ENCODE measurements around the gene PDE10A. TPM values are rescaled to one million over a fixed set of nuclear protein-coding genes. Genes with fewer than 3 reads are reported as not detected.

PDE10A gene
- total RNA-seq, 2 experiments from 2014 or later, result not detected

DNA sequence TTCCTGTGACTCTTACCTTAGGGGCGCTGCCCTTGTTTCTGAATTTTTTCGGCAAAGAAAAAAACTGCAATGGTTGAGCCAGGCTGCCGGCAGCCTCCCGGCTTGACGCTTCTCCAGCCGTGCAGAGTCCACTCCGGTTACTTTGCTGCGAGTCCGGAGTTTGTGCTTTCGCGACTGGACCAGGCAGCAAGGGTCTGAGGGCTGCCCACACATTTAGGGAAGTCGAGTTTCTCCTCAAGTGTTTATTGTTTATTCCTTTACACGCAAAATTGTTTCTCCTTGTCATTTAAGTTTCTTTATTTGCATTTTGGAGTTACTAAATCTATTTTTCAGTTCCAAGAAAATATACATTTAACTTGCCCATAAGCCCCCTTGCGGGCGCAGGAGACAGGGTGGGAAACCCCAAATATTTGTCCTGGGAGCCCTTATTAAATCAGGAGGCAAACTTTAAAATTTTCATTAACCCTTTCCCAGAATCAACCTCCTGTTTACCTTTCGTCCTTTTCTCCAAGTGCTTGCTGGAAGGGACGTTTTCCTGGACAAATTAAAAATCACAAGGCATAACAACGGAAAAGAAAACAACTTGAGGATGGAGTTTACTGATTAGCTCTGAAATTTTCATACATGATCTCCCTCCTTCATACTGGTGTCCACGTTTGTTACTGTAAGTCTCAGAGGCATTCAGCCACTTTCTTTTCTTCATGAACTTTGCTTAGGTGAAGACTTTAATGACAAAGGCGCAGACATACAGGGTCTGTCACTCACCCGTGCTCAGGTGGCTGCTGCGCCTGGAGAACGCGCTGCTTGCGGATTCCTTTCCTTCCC is 1.7 kb upstream of the PDE10A start:
- no peak for ATAC-seq
- H3K27ac Mint-ChIP-seq, result no peak overlapping the region
- intact Hi-C loops (cut with micrococcal nuclease), result no loop called here

DNA sequence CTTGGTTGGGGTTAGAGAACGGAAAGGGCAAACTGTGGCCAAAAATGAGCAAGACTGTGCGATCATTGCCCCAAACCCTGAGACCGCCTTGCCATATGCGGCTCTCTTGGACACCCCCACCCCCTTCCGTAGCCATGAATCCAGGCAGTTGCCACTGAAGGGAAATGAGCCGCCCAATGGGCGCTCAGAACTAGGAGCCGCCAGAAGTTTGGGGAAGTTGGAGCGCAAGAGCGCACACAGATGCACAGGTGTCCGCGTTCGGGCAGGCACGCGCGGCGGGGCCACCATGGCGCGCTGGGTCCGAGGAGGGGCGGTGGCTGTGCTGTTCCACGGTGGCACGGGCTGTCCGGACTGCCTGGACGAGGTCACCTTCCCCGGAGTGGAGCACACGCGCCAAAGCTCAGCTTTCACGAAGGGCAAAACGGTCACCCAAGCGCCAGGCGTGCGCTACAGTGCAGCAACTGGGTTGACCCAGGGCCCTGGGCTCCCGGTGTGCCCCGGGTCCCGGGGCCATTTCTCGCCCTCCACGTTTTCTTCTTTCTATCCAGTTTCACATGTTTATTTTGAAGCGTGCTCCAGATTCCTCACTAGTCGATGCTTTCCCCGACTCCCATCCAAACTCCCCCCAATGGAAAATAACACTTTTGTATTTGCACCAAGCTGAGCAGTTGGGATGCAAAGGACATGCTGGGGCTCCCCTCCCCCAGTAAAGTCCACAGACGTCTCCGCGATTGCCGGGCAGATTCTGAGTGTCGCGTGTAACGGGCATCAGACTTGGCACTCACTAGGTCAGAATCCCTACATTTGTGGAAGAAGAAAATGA is 906 bp upstream of the PDE10A start:
- TF ChIP-seq, protein P1, sequence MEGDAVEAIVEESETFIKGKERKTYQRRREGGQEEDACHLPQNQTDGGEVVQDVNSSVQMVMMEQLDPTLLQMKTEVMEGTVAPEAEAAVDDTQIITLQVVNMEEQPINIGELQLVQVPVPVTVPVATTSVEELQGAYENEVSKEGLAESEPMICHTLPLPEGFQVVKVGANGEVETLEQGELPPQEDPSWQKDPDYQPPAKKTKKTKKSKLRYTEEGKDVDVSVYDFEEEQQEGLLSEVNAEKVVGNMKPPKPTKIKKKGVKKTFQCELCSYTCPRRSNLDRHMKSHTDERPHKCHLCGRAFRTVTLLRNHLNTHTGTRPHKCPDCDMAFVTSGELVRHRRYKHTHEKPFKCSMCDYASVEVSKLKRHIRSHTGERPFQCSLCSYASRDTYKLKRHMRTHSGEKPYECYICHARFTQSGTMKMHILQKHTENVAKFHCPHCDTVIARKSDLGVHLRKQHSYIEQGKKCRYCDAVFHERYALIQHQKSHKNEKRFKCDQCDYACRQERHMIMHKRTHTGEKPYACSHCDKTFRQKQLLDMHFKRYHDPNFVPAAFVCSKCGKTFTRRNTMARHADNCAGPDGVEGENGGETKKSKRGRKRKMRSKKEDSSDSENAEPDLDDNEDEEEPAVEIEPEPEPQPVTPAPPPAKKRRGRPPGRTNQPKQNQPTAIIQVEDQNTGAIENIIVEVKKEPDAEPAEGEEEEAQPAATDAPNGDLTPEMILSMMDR (IDR thresholded peaks at IDR 0.05), result no peak
- ChIA-PET POLR2A (no interaction called here), CTCF (no interaction called here)
- ATAC-seq, result no peak
- no peaks in the 10 kb centered on the region for H3K36me3 Mint-ChIP-seq (ENCODE audit: low read depth)
- intact Hi-C loops (cut with micrococcal nuclease), result no loop called here
- H3K9me3 Mint-ChIP-seq, result no peaks in the 10 kb centered on the region
- H3K27me3 Mint-ChIP-seq, result peaks cover 42% of the 10 kb centered on the region
- H3K4me1 Mint-ChIP-seq (ENCODE audit: low read depth), result peaks cover 5% of the 10 kb centered on the region
- no peak overlapping the region for H3K4me3 Mint-ChIP-seq
- DNase-seq, result no peak
- H3K27ac Mint-ChIP-seq, result no peak overlapping the region

More for the DNA sequence above, 1.7 kb upstream of the PDE10A start:
- POLR2A ChIA-PET, result no interaction called here
- DNase-seq, result no peak
- no peaks in the 10 kb centered on the region for H3K9me3 Mint-ChIP-seq
- H3K36me3 Mint-ChIP-seq (ENCODE audit: low read depth), result no peaks in the 10 kb centered on the region
- no peak overlapping the region for H3K4me3 Mint-ChIP-seq
- TF ChIP-seq, protein P1 (IDR thresholded peaks at IDR 0.05), result no peak
- CTCF ChIA-PET, result no interaction called here
- peaks cover 36% of the 10 kb centered on the region for H3K27me3 Mint-ChIP-seq
- H3K4me1 Mint-ChIP-seq (ENCODE audit: low read depth), result peaks cover 5% of the 10 kb centered on the region

DNA sequence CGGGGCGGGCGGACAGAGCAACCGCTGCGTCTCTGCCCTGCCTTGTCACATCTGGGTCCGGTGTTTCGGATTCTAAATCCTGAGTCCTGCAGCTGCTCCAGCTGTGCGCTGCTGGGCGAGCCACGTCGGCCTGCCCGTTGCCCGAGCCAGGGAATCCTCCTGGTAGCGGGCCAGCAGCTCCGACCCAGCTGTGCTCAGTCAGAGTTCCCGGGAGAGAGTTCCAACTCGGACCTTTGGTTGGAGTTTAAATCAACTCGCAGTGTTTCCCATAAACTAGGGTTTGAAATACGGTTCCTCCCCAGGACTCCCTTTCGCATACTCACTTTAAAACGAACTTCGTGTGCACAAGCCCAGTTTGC is 315 bp upstream of the PDE10A start:
- DNase-seq (no peak), ATAC-seq (no peak)
- intact Hi-C loops (cut with micrococcal nuclease), result no loop called here
- Mint-ChIP-seq H3K36me3 (ENCODE audit: low read depth) (no peaks in the 10 kb centered on the region), H3K27ac (no peak overlapping the region), H3K4me3 (no peak overlapping the region), H3K27me3 (peaks cover 44% of the 10 kb centered on the region), H3K4me1 (ENCODE audit: low read depth) (peaks cover 5% of the 10 kb centered on the region), H3K9me3 (no peaks in the 10 kb centered on the region)
- TF ChIP-seq, protein P1 (IDR thresholded peaks at IDR 0.05), result no peak
- ChIA-PET CTCF (no interaction called here), POLR2A (no interaction called here)

DNA sequence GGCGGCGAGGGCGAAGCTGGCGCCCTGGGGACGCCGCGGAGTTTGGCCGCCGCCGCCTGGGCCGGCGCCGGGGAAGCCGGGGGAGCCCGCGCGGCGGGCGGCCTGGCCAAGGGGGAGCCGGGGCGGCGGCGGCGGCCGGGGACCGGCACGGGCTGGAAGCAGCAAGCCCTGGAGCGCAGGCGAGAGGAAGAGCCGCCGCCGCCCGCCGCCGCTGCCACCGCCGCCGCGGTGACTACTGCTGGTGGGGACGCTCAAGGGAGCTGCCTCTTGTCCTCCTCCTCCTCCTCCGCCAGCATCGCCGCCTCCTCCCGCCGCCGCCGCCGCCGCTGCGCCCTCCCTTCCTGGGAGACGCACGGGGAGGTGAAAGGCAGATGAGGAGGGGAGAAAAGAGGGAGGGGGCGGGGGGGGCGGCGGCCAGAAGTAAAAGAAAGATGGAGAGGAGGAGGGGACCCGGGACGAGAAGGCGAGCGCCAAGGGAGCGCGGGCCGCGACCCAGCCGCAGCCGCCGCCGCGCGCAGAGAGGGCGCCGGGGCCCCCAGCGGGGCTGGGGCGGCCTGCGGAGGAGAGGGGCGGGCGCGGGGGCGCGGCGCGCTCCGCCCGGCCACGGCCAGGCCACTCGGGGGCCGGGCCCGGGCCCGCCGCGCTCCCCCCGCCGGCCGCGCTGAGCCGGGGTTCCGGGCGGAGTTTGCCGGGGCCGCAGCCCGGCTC is 846 bp downstream of the PDE10A start:
- ATAC-seq (no peak), DNase-seq (no peak)
- ChIA-PET CTCF (no interaction called here), POLR2A (no interaction called here)
- intact Hi-C loops (cut with micrococcal nuclease), result no loop called here
- Mint-ChIP-seq H3K36me3 (ENCODE audit: low read depth) (no peaks in the 10 kb centered on the region), H3K9me3 (no peaks in the 10 kb centered on the region), H3K4me1 (ENCODE audit: low read depth) (peaks cover 5% of the 10 kb centered on the region), H3K27me3 (peaks cover 52% of the 10 kb centered on the region), H3K4me3 (no peak overlapping the region), H3K27ac (no peak overlapping the region)
- TF ChIP-seq, protein P1 (IDR thresholded peaks at IDR 0.05), result no peak

Data from activated CD8-positive, alpha-beta T cell treated with anti-CD3 and anti-CD28 coated beads for 36 hours (primary cell).